ENCODE results near the gene SLC17A9.
A peak's percentile ranks its signal among the peaks of the same experiment; 100 is the strongest.

SLC17A9 gene, protein sequence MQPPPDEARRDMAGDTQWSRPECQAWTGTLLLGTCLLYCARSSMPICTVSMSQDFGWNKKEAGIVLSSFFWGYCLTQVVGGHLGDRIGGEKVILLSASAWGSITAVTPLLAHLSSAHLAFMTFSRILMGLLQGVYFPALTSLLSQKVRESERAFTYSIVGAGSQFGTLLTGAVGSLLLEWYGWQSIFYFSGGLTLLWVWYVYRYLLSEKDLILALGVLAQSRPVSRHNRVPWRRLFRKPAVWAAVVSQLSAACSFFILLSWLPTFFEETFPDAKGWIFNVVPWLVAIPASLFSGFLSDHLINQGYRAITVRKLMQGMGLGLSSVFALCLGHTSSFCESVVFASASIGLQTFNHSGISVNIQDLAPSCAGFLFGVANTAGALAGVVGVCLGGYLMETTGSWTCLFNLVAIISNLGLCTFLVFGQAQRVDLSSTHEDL

DNA sequence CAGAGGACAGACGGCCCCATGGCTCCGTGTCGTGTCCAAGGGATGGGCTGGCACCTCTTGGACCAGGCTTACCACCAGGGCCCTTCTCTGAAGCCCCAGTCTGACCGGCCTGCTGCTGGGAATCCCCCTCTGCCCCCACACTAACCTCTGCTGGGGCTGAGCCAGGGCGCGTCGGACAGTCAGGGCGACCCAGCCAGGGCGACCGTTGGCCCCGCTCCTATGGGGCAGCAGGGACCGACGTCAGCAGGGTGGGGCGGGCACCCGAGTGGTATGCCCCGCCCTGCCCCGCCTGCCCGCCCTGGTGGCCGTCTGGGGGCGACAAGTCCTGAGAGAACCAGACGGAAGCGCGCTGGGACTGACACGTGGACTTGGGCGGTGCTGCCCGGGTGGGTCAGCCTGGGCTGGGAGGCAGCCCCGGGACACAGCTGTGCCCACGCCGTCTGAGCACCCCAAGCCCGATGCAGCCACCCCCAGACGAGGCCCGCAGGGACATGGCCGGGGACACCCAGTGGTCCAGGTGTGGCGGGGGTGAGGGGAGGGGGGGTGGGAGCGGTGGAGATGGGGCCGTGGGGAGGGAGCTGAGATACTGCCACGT is at the start of gene SLC17A9:
Gene SLC17A9, plus strand, starts transcription at position 337 of the 595 bp plus-strand sequence. Its CDS starts 122 bp downstream, at position 459.
- DNase-seq, result no peak

DNA sequence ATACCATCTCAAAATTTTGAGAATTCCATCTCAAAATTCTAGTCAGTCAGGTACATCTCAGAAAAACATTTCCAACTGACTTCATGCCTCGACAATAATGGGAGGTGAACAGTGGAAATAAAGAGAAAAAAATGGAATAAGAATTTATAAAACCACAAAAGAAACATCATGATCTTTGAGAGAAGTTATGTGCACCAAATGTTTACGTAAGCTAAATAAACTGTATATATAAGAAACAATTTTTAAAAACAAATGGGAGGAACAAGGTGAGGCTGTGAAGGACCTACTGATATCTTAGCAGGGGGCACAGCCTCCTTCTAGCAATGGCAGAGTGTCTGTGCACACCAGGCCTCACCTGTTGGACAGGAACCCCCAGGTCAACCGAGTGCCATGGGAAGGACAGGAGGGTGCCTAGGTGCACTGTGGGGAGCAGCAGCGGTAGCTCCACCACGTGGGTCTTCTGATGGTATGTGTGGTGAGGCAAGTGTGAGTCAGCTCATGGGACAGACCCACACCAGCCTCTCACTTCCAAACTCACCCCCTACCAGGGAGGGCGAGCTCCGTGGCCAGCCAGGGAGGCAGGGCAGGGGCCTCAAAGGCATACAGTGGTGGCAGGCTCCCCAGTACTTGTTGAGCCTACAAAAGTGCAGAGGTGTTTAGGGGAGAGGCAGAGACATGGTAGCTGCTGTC is 49.4 kb upstream of the SLC17A9 start:
- no peak for DNase-seq

DNA sequence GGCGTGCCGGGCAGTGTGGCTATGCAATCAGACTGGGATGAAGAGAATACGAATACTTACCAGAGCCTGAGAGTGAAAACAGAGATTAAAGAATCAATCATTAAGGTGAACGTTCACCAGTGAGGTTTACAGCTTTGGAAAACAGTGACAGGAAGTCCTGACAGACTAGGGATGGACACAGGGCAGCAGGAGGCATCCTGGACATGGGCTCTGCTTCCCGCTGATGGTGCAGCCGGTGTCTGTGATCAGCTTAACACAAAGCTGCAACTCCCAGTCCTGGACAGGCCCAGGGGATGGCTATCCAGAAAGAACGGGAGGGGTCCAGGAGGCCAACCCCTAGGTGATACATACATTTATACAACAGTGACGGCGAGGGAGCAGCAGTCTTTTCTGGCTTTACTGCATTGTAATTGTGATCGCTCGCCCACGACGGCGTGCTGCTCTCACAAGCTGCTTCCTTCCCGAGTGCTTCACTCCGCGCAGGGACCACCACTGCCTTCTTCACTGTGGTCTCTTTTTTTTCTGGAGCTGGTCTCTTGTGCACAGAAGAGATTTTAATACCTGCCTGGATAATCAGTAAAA is 46.9 kb upstream of the SLC17A9 start:
- DNase-seq, result no peak

DNA sequence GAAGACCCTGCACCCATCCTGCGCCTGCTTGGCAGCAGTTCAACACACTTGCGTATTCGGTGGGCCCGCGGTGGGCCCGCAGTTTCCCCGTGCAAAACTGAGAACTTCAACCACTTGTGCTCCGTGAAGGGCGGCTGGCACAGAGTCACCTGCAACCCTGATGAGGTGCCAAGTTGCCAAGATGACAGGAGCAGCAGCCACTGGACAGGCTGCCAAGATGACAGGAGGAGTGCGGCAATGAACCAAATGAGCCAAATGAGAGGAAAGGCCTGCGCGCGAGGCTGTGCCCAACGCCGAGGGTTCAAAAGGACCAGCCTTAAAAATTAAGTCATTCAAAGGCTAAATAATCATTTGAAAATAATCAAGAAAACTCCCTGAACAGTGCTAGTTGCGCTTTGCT is 46.3 kb upstream of the SLC17A9 start:
- no peak for DNase-seq

DNA sequence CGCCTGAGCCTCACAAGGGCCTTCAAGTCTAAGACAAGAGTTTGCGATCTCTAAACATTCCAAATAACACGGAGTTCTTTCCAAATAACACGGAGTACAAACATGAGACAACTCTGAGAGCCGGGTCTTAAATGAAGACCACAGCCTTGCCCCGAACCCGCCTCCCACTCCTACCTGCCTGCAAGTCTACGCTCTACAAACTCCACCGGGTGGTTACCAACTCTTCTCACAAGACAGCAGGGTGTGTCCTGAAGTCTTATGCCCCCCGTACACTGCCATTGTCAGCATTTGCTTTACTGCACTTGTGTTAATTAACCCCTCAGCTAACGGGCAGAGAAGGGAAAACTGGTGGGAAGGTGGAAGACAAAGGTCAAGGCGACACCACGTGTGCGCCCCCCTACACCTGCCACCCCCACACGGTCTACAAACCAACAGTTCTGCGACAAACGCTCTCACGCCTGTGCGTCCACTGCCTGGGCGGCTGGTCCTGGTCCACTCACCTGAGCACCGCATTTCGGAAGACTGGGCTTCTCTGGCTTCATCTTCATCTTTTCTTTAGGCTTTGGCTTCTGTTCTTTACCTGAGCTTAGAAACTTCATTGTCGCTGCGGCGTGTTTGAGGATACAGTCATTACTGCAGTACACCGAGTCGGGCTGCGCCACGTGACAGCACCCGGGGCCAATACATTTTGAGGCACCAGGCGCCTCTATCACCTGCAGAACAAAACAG is 45.7 kb upstream of the SLC17A9 start:
- no peak for DNase-seq

DNA sequence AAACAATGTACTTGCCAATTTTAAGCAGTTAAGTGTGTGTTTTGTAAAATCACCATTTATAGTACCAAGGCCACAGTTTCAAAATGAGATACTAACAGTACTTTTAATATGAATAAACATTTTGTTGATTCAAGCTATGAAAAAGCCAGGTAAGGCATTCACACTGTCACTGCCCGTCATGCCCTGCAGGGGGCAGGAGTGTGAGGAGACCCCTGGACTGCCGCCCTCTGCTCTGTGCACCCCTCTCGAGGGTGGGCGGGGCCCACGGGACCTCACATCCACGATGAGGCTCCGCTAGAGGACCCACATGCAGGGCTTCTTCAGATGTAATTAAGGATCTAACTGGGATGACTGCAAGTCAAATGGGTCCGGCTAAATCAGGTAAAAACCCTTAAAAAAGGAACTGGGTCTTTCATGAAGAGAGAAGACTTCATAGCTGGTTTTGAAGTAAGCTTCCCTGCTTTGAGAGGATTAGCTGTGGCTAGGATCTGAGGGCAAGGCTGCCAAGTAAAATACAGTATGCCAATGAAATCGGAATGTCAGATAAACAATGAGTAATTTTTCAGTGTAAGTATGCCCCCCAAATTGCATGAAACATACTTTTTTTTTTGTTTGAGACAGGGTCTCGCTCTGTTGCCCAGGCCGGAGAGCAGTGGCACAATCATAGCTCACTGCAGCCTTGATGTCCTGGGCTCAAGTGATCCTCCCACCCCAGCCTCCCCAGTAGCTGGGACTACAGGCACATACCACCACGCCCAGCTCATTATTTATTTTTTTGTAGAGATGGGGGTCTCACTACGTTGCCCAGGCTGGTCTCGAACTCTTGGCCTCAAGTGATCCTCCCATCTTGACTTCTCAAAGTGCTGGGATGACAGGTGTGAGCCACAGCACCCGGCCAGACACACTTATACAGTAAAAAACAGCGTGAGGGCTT is 44.9 kb upstream of the SLC17A9 start:
- DNase-seq, result no peak

DNA sequence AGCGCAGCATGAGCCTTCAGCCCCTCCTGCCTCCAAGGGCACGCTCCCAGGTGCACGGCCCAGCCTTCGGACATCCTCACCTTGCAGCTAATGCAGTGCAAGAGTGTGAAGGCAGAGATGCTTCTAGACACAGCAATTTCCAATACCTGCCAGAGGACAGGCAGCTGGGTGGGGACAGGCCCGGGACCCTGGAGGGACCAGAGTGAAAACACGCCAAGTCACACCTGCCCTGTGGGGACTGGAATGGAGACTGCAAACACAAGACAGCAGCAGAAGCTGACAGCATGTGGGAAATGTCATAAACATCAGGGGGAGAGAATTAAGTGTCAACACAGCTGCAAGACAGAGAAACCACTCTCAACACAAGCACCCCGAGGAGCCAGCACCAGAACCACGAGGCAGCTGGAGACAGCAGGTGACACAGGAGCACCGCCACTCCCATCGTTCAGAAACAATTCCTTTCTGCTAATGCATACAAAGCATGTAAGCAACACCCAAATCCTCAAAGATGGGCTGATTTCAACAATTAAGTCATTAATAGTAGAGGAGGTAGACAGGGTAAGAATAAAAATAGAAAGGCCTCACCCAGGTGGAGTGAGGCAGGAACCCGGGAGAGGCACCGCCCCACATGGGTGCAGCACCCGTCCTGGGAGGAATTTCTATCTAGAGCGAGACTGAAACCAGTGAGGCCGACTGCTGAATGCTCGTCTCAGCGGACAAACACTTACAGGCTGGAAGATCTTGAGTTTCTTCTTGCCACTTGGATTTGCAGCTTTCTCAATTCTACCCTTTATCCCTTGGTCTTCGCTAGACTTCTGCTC is 43.3 kb upstream of the SLC17A9 start:
- DNase-seq, result peak; percentile 91

DNA sequence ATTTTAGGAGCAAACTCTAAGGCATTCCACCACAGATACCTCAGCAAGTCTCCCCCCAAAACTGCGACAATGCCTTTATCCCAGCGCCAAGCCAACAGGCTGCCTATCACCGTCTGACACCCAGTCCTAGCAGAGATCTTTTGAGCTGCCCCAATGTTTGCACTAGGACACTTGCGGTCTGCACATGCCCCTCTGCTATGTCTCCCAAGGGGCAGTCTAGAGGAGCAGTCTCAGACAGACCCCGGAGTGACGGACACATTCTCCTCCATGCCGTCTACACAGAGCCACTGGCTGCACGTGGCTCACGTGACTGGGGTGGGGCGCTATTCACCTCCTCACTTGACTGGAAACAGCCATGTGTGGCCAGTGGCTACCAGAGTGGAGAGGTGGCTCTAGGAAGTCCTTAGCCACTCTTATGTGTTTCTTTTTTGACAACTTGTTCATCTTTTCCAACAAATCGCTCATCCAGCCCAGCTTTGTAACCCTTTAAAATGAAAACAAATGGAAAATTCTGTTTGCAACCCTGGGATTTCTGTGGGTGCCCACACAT is 42.2 kb upstream of the SLC17A9 start:
- DNase-seq, result no peak

DNA sequence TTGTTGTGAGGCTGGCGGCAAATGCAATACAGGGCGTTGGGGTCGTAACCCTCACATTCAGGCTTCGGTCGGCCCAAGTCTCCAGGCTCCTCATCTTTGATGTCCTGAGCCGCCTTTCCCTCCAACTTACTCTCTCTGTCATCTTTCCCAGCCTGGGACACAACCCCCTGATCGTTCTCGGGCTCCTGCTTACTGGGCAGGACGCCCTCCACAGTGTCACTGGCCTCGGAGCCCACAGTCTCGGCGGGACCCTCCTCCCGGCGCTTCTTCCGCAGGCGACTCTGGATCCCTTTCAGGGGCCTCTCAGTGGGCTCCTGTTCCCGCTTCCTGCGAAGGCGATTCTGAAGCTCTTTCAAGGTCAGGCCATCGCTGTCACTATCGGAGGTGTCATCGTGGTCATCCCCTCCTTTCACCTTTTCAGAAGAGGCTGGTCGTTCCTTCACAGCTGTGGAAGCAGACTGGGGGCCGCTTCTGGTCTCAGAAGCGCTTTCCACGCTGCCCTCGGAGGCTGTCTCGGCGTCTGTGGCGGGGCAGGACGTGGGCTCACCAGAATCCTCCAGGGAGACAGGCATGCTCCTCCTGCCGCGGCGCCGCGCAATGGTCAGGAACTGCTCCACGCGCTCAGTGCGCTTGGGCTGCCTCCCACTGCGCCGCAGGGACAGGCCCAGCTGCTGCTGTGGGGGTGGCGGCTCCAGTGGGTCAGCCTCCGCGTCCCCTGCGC is 41.6 kb upstream of the SLC17A9 start:
- no peak for DNase-seq

DNA sequence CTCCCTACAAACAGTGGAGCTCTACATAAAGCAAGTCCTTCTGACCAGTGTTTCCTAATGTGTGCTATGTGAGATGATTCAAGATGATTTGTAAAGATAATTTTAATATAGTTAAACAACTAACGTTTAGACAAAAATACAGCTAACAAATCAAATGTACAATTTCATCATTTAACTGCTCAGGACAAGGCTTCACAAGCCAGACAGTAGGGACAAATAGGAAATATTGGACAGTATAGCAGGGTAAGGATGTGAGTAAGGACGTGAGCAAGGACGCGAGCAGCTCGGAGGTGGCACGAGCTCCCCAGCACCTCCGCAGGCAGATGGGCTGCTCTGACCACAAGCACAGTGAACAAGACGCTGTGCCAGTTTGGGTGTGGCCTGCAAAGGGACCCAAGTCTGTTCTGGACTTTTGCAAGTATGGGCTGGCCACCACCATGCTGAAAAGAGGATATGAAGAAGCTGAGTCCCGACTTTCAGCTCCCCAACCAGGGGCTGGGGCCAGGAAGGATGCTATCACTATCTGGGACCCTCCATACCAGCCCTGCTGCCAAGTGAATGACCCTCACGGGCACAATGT is 40.7 kb upstream of the SLC17A9 start:
- no peak for DNase-seq

DNA sequence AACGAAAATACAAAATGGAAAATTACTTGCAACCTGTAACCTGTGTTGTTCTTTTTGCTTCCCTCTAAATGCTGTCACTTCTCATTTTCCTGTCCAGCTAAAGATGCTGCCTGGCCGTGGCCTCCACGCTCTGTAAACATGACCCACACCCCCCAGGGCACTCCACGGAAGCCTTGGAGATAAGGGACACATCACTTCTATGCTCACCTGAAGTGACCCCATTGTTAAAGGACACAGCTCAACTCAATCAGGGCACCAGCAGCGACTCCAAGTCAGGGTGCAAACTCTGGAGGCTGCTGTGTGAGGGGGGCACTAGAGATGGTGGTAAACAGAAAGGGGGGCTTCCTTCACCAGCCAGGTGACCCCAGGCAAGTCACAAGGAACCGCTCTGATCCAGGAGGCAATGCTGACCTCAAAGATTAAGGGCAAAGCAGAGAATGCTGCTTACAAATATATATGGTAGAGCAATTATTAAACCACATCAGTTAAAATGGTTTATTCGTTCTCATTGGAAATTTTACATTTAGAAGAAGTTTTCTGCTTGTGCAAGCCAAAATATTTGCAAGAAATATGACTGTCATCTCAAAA is 39.4 kb upstream of the SLC17A9 start:
- DNase-seq, result no peak

DNA sequence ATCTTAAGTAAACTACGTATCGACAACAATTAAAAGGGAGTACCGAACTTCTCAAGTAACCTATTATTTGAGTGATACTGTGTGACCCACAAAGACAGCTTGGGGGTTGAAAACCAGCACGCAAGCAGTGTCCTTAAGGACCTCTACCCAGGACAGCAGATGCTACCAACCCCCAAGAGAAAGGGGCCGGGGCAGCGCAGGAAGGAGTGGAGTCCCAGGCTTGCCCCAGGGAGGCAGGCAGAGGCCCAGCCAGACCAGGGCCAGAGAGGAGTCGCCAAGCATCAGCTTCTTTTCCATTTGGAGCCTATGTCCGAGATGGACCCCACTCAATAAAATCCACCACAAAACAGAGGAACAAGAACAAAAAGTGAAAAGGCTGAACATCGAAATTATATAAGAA is 38.1 kb upstream of the SLC17A9 start:
- DNase-seq, result no peak

DNA sequence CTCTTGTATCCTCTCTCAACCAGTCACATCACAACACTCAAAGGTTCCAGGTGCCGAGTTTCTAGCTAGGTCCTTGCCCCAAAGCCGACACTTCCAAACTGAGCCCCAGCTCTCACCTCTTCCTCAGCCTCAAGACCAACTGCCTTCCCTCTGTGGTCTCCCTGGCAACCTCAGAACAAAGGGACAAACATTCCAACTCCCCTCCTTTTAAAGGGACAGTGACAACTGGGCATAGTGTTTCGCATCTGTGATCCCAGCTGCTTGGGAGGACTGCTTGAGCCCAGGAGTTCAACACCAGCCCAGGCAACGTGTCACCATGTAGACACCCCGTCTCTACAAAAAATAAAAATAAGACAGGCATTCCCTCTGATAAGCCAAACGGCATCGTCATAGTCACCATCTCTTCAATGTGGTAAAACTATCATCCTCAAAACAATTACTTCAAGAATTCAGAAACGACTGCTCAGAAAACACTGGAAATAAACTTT is 37.5 kb upstream of the SLC17A9 start:
- peak; percentile 13 for DNase-seq

DNA sequence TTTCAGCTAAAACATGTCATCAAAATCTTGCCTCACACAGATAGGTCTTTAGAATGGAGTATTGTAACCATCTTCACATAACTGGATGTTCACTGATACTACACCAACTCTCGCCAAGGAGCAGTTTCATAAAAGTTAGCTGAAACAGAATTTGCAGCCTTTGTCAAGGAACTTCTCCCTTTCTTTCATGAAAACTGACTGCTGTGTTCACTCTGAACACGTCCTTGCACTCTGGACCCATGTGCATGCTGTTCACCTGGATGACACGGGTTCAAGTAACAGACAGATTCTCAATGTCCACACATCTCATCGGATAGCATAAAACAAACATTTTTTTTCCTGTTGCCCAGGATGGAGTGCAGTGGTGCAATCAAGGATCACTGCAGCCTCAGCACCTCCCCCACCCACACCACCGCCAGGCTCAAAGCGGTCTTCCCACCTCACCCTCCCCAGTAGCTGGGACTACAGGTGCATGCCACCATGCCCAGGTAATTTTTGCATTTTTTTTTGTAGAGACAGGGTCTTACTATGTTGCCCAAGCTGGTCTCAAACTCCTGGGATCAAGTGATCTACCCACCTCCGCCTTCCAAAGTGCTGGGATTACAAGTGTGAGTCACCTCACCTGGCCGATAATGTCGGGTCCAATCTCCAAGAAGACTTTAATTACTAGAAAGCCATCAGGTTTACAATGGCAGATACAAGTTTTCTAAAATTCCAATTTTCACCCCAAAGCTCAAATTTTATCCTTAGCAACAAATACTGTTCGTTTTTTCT is 35.6 kb upstream of the SLC17A9 start:
- DNase-seq, result no peak

DNA sequence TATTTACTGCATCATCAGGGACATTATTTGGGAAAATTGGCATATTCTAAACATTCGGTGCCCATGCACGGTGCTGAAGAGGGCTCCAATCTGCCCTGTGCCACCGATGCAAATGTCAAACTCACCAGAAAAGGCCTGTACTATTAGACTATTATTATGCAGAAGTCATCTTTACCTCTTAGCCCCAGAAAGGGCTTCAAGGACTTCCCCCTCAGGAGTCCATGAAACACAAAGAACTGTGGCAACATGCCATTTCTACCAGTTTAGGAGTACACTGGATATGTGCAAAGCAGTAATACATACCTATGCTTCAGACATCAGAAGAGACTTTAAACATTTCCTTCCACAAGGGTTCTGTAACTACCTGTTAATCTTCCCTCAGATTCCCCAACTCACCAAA is 34.8 kb upstream of the SLC17A9 start:
- no peak for DNase-seq

DNA sequence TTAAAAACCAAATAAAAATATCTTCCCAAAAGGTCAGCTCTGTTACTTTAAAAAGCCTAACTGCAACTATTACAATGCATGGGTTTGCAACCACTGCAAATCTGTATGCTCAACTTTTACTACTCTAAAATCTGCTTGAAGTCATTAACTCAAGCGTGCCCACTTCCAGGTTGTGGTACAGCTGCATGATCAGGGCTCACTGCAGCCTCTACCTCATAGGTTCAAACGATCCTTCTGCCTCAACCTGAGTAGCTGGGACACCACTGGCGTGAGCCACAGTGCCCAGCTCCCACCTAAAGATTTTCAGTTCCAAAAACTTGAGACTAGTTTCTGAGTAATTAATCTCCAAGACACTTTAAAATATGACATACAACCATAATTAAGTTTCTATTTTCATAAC is 34.4 kb upstream of the SLC17A9 start:
- no peak for DNase-seq

DNA sequence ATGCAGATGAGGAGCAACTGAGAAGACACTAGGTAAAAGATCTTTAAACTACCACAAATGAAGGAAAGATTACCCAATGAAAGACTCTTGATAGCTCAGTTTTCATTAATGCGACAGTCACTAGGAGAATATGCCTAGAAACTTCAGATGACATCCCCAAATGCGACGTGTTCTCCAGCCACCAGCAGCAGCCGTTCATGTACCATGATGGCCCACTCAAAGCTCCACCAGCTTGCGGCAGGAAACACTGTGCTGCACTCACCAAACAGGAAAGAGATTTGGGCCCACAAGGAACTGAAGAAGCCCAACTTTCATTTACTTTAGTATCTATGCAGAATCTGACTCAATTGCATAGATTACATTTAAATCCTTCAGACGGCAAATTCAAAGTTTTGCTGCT is 33.7 kb upstream of the SLC17A9 start:
- no peak for DNase-seq

DNA sequence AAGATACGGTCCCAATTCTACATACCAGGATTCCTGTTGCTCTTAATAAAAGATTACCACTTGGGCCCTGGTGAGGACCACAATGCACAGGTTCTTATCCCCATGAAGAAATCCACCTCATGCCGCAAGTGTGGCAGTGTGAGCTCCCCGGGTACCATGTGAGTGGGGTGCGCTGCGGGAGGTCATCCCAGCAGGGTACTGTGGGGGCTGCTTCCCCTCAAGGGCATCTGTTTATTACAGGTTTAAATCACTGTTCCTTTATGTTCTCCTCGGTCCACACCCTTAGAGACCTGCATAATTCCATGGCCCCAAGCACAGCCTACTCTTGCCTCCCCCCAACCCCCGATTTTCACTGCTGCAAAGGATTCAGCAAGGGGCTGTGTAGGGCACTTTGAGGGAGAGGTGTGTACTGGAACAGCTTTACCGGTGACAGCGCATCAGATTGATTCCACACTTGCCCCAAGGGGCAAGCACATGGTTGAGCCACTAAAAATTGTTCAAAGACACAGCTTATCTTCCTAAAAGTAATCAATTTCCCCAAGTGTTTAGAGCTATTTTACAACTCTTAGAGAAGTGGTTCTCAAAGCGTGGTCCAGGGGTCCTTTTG is 32.4 kb upstream of the SLC17A9 start:
- DNase-seq, result no peak

Measured in NCI-H187 treated with DMSO at 0.1 percent for 48 hours (cell line).